ENCODE data around the gene MRPL22. TPM values are rescaled to one million over a fixed set of nuclear protein-coding genes. Genes with fewer than 3 reads are reported as not detected.
"Not testable (repeated sequence)": the region's sequence is repeated elsewhere in the genome, so short reads cannot be mapped to it uniquely, and the experiment has no call there.

The MRPL22 gene
- total RNA-seq, 3 donors from 2014 or later (not counting 1 experiment from before 2014, with no cell fraction given), result 30.5 to 38.0 (median 30.9) TPM

DNA sequence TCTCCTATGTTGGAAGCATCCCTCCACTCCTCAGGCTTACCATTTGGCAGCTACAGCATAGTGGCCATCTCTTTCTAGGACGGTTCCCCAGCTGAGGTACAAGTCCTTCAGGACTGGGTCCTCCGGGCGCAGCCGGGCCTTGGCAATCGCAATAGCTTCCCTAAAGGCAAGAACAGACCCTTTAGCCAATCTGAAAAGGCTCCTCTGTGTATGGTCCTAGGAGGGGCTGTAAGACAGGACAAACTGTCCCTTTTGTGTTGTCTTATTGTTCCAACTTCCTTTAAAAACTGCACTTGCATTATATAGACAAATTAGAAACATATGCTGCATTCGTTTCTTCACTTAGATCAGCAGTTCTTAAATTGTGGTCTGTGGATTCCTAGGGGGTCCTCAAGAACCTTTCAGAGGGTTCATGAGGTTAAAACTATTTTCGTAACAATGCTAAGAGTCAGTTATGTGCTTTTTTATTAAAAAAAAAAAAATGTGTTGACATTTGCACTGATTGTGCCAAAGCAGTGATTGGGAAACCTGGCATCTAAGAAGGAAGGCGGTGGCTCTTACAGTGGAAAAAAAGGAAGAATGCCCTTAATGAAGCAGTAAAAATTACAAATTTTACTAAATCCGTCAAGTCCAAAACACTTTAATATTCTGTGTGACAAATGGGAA is 41.6 kb upstream of the MRPL22 start:
- H3K9me3 Mint-ChIP-seq, result no peaks in the 10 kb centered on the region
- DNase-seq (no peak), ATAC-seq (no peak)
- H3K36me3 Mint-ChIP-seq, result peaks cover 22% of the 10 kb centered on the region
- Histone ChIP-seq H3K27me3 (ENCODE audit: control insufficient read depth, insufficient read depth, low read length) (no peaks in the 10 kb centered on the region), H3K4me3 (ENCODE audit: low read length) (no peak overlapping the region), H3K27ac (ENCODE audit: low read length) (no peak overlapping the region), H3K4me1 (ENCODE audit: control insufficient read depth, insufficient read depth, low read length) (no peaks in the 10 kb centered on the region), H3K36me3 (ENCODE audit: control insufficient read depth, insufficient read depth, low read length) (peaks cover 63% of the 10 kb centered on the region), H3K9me3 (ENCODE audit: control insufficient read depth, insufficient read depth, low read length) (no peaks in the 10 kb centered on the region)
- WGBS (ENCODE audit: insufficient coverage), result 95% methylated on average over 9 of the region's 9 CpGs
- H3K27me3 Mint-ChIP-seq (ENCODE audit: low read depth in 2 of 2), result no peaks in the 10 kb centered on the region
- no peak overlapping the region for H3K27ac Mint-ChIP-seq
- no peak overlapping the region for H3K4me3 Mint-ChIP-seq
- intact Hi-C loops (cut with micrococcal nuclease), result no loop called here
- TF ChIP-seq, protein P1, sequence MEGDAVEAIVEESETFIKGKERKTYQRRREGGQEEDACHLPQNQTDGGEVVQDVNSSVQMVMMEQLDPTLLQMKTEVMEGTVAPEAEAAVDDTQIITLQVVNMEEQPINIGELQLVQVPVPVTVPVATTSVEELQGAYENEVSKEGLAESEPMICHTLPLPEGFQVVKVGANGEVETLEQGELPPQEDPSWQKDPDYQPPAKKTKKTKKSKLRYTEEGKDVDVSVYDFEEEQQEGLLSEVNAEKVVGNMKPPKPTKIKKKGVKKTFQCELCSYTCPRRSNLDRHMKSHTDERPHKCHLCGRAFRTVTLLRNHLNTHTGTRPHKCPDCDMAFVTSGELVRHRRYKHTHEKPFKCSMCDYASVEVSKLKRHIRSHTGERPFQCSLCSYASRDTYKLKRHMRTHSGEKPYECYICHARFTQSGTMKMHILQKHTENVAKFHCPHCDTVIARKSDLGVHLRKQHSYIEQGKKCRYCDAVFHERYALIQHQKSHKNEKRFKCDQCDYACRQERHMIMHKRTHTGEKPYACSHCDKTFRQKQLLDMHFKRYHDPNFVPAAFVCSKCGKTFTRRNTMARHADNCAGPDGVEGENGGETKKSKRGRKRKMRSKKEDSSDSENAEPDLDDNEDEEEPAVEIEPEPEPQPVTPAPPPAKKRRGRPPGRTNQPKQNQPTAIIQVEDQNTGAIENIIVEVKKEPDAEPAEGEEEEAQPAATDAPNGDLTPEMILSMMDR (IDR thresholded peaks at IDR 0.05), result no peak
- no peaks in the 10 kb centered on the region for H3K4me1 Mint-ChIP-seq

DNA sequence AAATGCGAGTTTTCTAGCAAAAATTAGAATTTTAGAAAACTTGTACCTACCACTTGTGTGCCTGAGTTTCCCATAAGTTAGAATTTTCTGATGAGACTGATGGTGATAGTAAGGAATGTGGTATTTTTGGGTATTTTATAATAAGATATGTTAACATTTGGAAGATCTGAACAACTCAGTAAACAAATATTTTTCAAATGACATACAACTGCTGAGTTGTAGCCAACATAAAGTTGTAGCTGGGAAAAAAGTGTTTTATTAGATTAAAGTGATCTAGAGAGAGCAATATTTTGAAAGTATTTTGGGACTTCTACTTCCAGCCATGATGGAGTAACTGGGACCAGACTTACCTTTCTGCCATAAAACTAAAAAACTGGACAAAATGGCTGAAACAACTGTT is 40.8 kb upstream of the MRPL22 start:
- no peak for ATAC-seq

DNA sequence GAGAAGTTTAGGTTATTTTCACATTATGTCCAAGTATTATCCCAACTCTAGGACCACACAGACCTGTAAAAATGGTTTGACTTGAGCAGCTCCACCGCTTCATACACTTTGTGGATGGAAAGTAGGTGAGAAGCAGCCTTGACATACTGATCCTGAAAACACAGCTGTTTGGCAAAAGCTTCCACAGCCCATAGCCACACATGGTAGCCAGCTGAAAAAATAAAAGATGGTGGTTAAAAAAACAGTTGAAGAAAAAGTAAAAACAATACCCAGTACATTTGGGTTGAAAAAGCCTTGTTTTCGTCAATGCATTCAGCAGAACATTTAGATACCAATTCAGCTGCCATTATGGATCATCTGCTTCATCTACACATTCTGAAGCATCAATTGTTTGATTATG is 39.6 kb upstream of the MRPL22 start:
- WGBS (ENCODE audit: insufficient coverage), result 100% methylated on average over 1 of the region's 2 CpGs
- Histone ChIP-seq H3K9me3 (ENCODE audit: control insufficient read depth, insufficient read depth, low read length) (no peaks in the 10 kb centered on the region), H3K4me1 (ENCODE audit: control insufficient read depth, insufficient read depth, low read length) (no peaks in the 10 kb centered on the region), H3K4me3 (ENCODE audit: low read length) (no peak overlapping the region), H3K36me3 (ENCODE audit: control insufficient read depth, insufficient read depth, low read length) (peaks cover 71% of the 10 kb centered on the region), H3K27me3 (ENCODE audit: control insufficient read depth, insufficient read depth, low read length) (no peaks in the 10 kb centered on the region), H3K27ac (ENCODE audit: low read length) (no peak overlapping the region)
- no peaks in the 10 kb centered on the region for H3K4me1 Mint-ChIP-seq
- intact Hi-C loops (cut with micrococcal nuclease), result no loop called here
- ATAC-seq, result no peak
- DNase-seq, result no peak
- no peaks in the 10 kb centered on the region for H3K9me3 Mint-ChIP-seq
- H3K27me3 Mint-ChIP-seq (ENCODE audit: low read depth in 2 of 2), result no peaks in the 10 kb centered on the region
- no peak overlapping the region for H3K4me3 Mint-ChIP-seq
- TF ChIP-seq, protein P1 (IDR thresholded peaks at IDR 0.05), result no peak
- peaks cover 27% of the 10 kb centered on the region for H3K36me3 Mint-ChIP-seq
- no peak overlapping the region for H3K27ac Mint-ChIP-seq

More for the DNA sequence above, 40.8 kb upstream of the MRPL22 start:
- Histone ChIP-seq H3K36me3 (ENCODE audit: control insufficient read depth, insufficient read depth, low read length) (peaks cover 67% of the 10 kb centered on the region), H3K4me3 (ENCODE audit: low read length) (no peak overlapping the region), H3K27me3 (ENCODE audit: control insufficient read depth, insufficient read depth, low read length) (no peaks in the 10 kb centered on the region), H3K4me1 (ENCODE audit: control insufficient read depth, insufficient read depth, low read length) (no peaks in the 10 kb centered on the region), H3K9me3 (ENCODE audit: control insufficient read depth, insufficient read depth, low read length) (no peaks in the 10 kb centered on the region), H3K27ac (ENCODE audit: low read length) (no peak overlapping the region)
- Mint-ChIP-seq H3K27me3 (ENCODE audit: low read depth in 2 of 2) (no peaks in the 10 kb centered on the region), H3K4me1 (no peaks in the 10 kb centered on the region), H3K9me3 (no peaks in the 10 kb centered on the region), H3K36me3 (peaks cover 27% of the 10 kb centered on the region), H3K27ac (no peak overlapping the region), H3K4me3 (no peak overlapping the region)
- intact Hi-C loops (cut with micrococcal nuclease), result no loop called here
- TF ChIP-seq, protein P1 (IDR thresholded peaks at IDR 0.05), result no peak
- no CpG with 5 or more reads among the region's 1 CpG for WGBS (ENCODE audit: insufficient coverage)
- DNase-seq, result no peak

DNA sequence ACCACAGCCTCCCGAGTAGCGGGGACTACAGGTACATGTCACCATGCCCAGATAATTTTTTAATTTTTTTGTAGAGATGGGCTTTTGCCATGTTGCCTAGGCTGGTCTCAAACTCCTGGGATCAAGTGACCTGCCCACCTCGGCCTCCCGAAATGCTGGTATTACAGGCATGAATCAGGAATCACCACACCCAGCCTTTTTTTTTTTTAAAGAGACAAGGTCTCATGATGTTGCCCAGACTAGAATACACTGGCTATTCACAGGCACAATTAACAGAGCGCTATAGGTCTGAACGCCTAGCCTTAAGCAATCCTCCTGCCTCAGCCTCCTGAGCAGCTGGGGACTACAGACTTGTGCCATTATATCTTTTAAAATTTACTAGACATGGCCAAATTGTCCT is 39.0 kb upstream of the MRPL22 start:
- H3K4me1 Mint-ChIP-seq, result no peaks in the 10 kb centered on the region
- 95% methylated on average over 6 of the region's 6 CpGs for WGBS (ENCODE audit: insufficient coverage)
- Histone ChIP-seq H3K9me3 (ENCODE audit: control insufficient read depth, insufficient read depth, low read length) (no peaks in the 10 kb centered on the region), H3K4me3 (ENCODE audit: low read length) (no peak overlapping the region), H3K36me3 (ENCODE audit: control insufficient read depth, insufficient read depth, low read length) (peaks cover 75% of the 10 kb centered on the region), H3K27ac (ENCODE audit: low read length) (no peak overlapping the region), H3K27me3 (ENCODE audit: control insufficient read depth, insufficient read depth, low read length) (no peaks in the 10 kb centered on the region), H3K4me1 (ENCODE audit: control insufficient read depth, insufficient read depth, low read length) (no peaks in the 10 kb centered on the region)
- intact Hi-C loops (cut with micrococcal nuclease), result no loop called here
- peaks cover 27% of the 10 kb centered on the region for H3K36me3 Mint-ChIP-seq
- no peaks in the 10 kb centered on the region for H3K27me3 Mint-ChIP-seq (ENCODE audit: low read depth in 2 of 2)
- no peak overlapping the region for H3K4me3 Mint-ChIP-seq
- H3K27ac Mint-ChIP-seq, result no peak overlapping the region
- ATAC-seq (no peak), DNase-seq (no peak)
- TF ChIP-seq, protein P1 (IDR thresholded peaks at IDR 0.05), result no peak
- no peaks in the 10 kb centered on the region for H3K9me3 Mint-ChIP-seq

DNA sequence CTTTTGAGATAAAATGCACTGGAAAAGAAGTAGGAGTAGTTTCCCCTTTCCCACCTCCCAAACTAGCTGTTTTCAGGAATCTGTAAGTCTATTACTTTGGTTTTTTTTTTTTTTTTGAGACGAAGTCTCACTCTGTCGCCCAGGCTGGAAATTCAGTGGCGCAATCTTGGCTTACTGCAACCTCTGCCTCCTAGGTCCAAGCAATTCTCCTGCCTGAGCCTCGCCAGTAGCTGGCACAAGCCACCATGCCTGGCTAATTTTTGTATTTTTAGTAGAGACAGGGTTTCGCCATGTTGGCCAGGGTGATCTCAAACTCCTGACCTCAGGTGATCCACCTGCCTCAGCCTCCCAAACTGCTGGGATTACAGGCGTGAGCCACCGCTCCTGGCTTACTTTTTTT is 35.3 kb upstream of the MRPL22 start:
- H3K27me3 ChIP-seq (ENCODE audit: control insufficient read depth, insufficient read depth, low read length); H3K27ac ChIP-seq (ENCODE audit: low read length); H3K9me3 Mint-ChIP-seq; H3K9me3 ChIP-seq (ENCODE audit: control insufficient read depth, insufficient read depth, low read length); H3K4me3 Mint-ChIP-seq; ATAC-seq; intact Hi-C loops (cut with micrococcal nuclease); H3K27ac Mint-ChIP-seq; H3K4me1 Mint-ChIP-seq; H3K4me3 ChIP-seq (ENCODE audit: low read length); DNase-seq; H3K27me3 Mint-ChIP-seq (ENCODE audit: low read depth in 2 of 2); H3K4me1 ChIP-seq (ENCODE audit: control insufficient read depth, insufficient read depth, low read length): not testable (repeated sequence)
- peaks cover 27% of the 10 kb centered on the region for H3K36me3 Mint-ChIP-seq
- 93% methylated on average over 5 of the region's 7 CpGs for WGBS (ENCODE audit: insufficient coverage)
- H3K36me3 ChIP-seq (ENCODE audit: control insufficient read depth, insufficient read depth, low read length), result peaks cover 67% of the 10 kb centered on the region

Data from natural killer cell (primary cell).